RPMI8226 (cell line): ENCODE data around the gene NAP1L4.
"Not testable (repeated sequence)": the region's sequence is repeated elsewhere in the genome, so short reads cannot be mapped to it uniquely, and the experiment has no call there.

Source experiments
- DNase-seq: peaks from one replicate; pipeline ENCODE4 v3.0.0-alpha.2; 2015

Gene NAP1L4

GRCh38 chr11:2920343-2920742 lies 71.8 kb downstream of the NAP1L4 start:
- no peak for DNase-seq

GRCh38 chr11:2919837-2920236 lies 72.3 kb downstream of the NAP1L4 start:
- no peak for DNase-seq

GRCh38 chr11:2919188-2919587 lies 72.9 kb downstream of the NAP1L4 start:
- no peak for DNase-seq

- no peak for DNase-seq
These were observed 74.2 kb downstream of the NAP1L4 start for GRCh38 chr11:2917842-2918490.

- no peak for DNase-seq
These were observed 75.1 kb downstream of the NAP1L4 start for GRCh38 chr11:2916892-2917645.

GRCh38 chr11:2916114-2916891 lies 75.8 kb downstream of the NAP1L4 start:
- DNase-seq: no peak

GRCh38 chr11:2915473-2915872 lies 76.7 kb downstream of the NAP1L4 start:
- DNase-seq: no peak

- DNase-seq: peak; percentile 74
These were observed 77.5 kb downstream of the NAP1L4 start for GRCh38 chr11:2914455-2915195.

- no peak for DNase-seq
These were observed 78.4 kb downstream of the NAP1L4 start for GRCh38 chr11:2913776-2914175.

- DNase-seq: no peak
These were observed 79.1 kb downstream of the NAP1L4 start for GRCh38 chr11:2913019-2913431.

GRCh38 chr11:2912498-2912897 lies 79.6 kb downstream of the NAP1L4 start:
- no peak for DNase-seq

- DNase-seq: no peak
These were observed 80.2 kb downstream of the NAP1L4 start for GRCh38 chr11:2911785-2912391.

GRCh38 chr11:2911088-2911784 lies 80.9 kb downstream of the NAP1L4 start:
- DNase-seq: peak; percentile 49

GRCh38 chr11:2910401-2910955 lies 81.7 kb downstream of the NAP1L4 start:
- no peak for DNase-seq

- DNase-seq: no peak
These were observed 82.8 kb downstream of the NAP1L4 start for GRCh38 chr11:2909133-2909902.

GRCh38 chr11:2908130-2908529 lies 84.0 kb downstream of the NAP1L4 start:
- DNase-seq: no peak

- DNase-seq: not testable (repeated sequence)
These were observed 86.8 kb downstream of the NAP1L4 start for GRCh38 chr11:2905299-2905698.

GRCh38 chr11:2904153-2905052 lies 87.7 kb downstream of the NAP1L4 start:
- no peak for DNase-seq

GRCh38 chr11:2903672-2904011 lies 88.5 kb downstream of the NAP1L4 start:
- no peak for DNase-seq
